GM18867 (cell line): ENCODE results near the gene CCNL2.
"Not testable (repeated sequence)": the region's sequence is repeated elsewhere in the genome, so short reads cannot be mapped to it uniquely, and the experiment has no call there.

Experiments used
- ATAC-seq: cut with Tn5 transposase; IDR thresholded peaks from one replicate; pipeline ENCODE4 v1.9.1; 2021; ENCODE audit warnings: mild to moderate bottlenecking, moderate library complexity; ENCODE audit not compliant: unreplicated experiment

The CCNL2 gene

DNA sequence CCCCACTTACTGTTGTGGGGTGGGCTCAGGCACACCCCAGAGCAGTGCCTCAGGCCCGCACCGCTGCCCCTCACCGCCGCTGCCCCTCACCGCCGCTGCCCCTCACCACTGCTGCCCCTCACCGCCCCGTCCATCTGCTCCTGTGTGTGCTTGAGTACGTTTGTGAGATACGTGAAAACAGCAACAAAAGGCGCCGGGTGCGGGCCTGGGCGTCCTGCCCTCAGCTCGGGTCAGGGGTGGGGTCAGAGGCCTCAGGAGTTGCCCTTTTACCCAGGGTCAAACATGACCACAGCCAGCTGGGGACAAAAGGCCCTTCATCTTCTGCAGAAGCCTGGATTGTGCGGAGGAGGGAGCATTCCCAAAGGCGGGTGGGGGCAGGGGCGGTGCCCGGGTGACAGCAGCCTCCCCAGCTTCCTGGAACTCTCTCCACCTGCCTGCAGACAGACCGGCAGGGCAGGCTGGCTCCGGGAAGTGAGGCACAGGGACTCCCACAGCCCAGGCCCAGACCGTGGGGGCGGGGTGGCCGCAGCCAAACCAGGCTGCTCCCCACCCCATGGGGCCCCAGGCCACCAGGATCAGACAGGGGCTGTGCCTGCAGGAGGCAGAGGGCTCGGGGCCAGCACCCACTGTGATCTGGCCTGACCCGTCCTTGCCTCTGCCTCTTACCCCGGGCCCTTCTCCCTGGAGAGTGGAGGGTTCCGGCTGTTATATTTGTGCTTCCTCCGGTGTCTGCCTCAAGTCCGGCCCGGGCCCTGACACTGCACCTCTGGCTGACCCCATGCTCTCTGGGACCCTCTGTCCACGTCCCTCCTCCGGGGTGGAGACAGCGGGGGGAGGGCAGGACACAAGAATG lies 34.0 kb upstream of the CCNL2 start:
- no peak for ATAC-seq

- no peak for ATAC-seq
Measured at GRCh38 chr1:1432274-1432950, 33.3 kb upstream of the CCNL2 start.

DNA sequence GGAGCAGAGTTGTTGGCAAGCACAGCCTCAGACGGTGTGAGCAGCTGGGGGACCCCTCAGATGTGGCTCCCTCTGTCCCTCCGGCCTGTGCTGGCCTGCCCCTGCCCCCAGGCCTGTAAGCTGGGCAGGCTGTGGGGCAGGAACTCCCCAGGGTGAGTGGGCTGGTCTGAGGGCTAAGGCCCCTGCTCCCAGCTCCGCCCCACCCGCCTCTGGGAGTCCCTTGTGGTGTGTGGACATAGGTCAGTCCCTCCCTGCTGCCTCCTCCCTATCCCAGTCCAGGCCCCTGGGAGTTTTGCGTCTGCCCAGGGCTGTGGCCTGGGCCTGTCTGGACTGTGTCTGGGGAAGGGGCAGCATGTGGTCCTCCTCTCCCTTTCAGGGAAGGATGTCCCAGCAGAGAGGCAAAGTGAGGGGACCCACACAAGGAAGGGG lies 32.7 kb upstream of the CCNL2 start:
- no peak for ATAC-seq

DNA sequence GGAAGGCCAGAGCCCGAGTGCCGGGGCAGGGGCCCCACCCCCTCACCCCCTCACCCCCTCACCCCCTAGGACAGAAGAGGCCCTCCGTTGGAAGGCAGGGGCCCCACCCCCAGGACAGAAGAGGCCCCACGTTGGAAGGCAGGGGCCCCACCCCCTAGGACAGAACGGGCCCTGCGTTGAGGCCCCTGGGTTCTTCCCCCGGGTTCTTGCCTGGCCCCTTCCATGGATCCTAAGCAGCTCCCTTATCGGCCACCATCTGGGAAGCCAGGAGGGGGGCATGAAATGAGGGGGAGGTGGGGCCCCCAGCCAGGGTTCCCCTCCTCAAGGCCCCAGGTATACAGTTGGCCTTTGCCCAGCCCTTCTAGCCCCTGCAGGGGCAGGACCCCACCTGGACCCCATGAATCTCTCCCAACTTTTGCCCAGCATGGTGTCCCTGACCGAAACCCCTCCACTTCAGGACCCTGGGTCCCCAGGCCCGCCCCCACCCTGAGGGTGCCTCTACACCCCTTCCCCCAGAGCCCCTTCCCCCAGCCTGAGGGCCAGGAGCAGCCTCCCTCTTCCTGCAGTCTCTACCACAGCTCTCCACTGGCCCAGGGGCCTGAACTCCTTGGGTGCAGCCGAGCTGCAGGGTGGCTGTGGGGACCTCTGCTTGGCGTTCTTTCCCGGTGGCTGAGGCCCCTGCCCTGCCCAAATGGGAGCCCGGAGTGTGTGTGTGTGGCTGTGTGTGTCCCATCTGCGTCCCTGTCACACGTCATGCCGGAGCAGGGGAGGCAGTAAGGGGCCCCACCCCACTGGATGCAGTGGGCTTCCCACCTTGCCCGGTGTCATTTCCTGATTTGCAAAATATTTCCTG lies 32.1 kb upstream of the CCNL2 start:
- ATAC-seq, result no peak

DNA sequence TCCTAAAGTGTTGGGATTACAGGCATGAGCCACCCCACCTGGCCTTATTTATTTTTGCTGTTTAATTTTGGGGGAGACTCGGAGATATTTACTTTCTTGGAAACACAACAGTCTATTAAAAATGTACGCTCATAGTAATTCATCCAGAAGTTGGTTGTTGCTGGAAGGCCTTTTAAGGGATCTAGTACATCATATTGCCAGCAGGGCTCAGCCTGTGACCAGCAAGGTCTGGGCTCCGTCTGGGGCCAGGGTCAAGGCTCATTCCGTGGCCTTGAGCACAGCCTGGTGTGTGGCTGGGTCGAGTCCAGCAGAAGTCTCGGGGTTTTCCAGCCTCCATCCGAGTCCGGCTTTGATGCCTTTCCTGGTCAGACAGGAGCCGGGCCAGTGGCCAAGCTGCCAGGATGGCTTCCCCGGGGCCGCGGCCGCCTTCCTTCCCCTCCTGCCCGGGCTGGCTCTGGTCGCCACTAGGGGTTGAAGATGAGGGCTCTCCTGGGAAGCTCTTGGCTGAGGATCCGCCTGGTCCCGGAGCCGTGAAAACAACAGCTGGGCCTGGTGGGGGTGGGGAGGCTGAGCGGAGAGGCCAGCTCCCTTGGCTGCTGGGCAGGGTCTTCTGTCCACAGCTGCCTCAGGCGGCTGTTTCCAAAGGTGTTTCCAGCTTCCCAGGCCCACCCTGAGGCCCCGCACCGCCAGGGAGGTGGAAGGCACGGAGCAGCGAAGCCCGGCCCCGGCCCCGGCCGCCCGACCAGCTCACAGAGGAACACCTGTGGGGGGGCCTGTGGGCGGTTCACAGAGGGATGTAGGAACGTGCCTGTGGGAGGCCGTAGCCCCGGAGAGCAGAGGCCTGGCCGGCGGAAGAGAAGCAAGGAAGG lies 31.2 kb upstream of the CCNL2 start:
- ATAC-seq, result no peak

- no peak for ATAC-seq
Measured at GRCh38 chr1:1429671-1430073, 30.5 kb upstream of the CCNL2 start.

GRCh38 chr1:1428967-1429366 lies 29.8 kb upstream of the CCNL2 start:
- ATAC-seq, result not testable (repeated sequence)

DNA sequence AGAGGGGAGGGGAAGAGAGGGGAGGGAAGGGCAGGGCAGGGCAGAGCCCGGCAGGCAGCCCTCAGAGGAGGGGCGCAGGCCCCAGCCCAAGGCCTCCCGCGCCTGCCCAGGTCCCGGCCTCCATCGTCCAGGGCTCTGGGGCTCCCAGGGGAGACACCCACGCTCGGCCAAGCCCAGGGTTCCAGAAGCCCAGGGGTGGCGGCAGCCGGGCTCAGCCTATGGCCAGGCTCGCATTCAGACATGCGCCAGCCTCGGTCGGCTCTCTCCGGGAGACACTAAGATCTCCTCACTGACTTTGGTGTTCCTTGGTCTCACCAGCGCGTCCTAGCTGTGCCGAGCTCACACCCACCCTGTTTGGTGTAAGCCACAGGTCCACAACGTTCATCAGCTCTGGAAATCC lies 29.0 kb upstream of the CCNL2 start:
- no peak for ATAC-seq

DNA sequence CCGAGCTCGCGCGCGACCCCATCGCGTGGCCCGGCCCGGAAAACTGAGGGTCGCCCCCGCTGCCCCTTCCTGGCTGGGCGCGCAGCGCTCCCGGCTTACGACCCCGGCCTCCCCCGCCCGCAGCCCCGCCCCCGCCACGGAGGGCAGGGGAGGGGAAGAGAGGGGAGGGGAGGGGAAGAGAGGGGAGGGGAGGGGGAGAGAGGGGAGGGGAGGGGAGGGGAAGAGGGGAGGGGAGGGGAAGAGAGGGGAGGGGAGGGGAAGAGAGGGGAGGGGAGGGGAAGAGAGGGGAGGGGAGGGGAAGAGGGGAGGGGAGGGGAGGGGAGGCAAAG lies 28.6 kb upstream of the CCNL2 start:
- no peak for ATAC-seq

DNA sequence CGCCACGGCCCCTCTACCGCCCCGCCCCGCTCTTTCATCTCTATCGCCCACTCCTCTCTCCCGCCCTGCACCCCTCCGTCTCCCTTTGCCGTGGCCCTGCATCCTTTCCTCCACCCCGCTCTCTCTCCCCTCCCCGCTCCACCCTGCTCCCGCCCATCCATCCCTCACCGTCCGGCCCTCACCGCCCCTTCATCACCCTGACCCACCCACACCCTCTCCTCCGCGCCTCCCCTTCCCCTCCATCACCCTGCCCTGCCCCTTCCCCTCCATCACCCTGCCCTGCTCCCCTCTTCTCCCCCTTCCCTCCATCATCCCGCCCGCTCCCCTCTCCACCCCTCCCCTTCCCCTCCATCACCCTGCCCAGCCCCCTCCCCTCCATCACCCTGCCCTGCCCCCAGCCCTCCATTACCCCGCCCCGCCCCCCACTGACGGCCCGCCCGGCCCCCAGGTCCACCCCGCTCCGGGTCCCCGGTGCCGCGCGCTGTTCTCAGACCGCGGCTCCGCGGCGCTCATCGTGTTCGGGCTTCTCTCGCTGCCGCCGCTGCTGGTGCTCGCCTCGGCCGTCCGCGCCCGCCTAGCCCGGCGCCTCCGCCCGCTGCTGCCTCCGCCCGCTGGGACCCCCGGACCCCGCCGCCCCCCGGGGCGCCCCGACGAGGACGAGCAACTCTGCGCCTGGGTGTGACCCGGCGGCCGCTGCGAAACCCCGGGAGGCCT lies 28.1 kb upstream of the CCNL2 start:
- no peak for ATAC-seq

- no peak for ATAC-seq
Measured at GRCh38 chr1:1426496-1427105, 27.5 kb upstream of the CCNL2 start.

DNA sequence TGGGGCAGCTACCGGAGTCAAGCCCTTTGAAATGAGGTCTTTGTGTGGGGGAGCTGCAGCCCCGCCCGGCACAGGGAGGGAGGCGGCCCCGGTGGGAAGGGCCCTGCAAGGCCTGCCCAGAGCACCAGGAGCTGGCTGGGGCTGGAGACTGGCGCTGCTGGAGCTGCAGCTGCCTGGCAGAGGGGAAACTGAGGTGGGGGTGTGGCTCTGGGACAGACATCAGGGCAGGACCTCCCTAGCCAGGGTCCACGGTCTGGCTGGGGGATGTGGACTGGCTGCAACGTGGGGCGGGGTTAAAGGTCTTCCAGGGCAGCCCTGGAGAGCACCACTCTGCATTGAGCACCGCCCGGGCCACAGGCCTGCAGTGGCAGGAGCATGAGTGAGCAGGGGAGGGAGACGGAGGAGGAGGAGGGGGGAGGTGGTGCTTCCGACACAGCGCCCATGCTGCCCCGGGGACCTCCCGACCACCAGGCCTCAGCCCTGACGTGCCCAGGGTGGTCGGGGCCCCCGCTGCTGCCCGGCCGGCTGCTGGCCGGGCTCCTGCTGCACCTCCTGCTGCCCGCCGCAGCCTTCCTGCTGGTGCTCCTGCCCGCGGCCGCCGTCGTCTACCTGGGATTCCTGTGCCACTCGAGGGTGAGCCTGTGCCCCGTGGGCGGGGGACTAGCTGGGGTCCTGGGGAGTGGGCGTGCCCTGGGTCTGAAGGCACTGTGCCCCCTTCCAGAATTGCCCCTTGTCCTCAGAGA lies 26.8 kb upstream of the CCNL2 start:
- ATAC-seq, result no peak

- no peak for ATAC-seq
Measured at GRCh38 chr1:1425426-1425752, 26.3 kb upstream of the CCNL2 start.

GRCh38 chr1:1424707-1425106 lies 25.6 kb upstream of the CCNL2 start:
- no peak for ATAC-seq

DNA sequence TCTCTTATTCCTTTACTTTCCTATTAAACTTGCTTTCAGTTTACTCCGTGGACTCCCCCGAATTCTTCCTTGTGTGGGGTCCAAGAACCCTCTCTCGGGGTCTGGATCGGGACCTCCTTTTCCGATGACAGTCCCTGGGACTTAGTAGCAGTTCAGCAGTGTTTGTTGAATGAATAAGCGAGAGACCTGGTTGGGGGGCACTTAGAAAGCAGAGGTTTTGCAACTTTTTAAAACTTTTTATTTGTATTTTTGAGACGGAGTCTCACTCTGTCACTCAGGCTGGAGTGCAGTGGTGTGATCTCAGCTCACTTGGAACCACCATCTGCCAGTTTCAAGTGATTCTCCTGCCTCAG lies 24.1 kb upstream of the CCNL2 start:
- ATAC-seq, result no peak

- ATAC-seq, result no peak
Measured at GRCh38 chr1:1422465-1423244, 23.5 kb upstream of the CCNL2 start.

- ATAC-seq, result no peak
Measured at GRCh38 chr1:1421907-1422464, 22.9 kb upstream of the CCNL2 start.
